Activated CD8-positive, alpha-beta memory T cell treated with anti-CD3 and anti-CD28 coated beads for 1 hour (primary cell): Measurements from ENCODE around the gene SDHAF2.
"Not testable (repeated sequence)": the region's sequence is repeated elsewhere in the genome, so short reads cannot be mapped to it uniquely, and the experiment has no call there.

Source experiments
- DNase-seq, 2 donors: peaks; one replicate each; pipeline ENCODE4 v3.0.0-alpha.2; 2020; ENCODE audit warnings: low read depth in 1 of 2; ENCODE audit errors: extremely low read depth in 1 of 2

SDHAF2 gene

DNA sequence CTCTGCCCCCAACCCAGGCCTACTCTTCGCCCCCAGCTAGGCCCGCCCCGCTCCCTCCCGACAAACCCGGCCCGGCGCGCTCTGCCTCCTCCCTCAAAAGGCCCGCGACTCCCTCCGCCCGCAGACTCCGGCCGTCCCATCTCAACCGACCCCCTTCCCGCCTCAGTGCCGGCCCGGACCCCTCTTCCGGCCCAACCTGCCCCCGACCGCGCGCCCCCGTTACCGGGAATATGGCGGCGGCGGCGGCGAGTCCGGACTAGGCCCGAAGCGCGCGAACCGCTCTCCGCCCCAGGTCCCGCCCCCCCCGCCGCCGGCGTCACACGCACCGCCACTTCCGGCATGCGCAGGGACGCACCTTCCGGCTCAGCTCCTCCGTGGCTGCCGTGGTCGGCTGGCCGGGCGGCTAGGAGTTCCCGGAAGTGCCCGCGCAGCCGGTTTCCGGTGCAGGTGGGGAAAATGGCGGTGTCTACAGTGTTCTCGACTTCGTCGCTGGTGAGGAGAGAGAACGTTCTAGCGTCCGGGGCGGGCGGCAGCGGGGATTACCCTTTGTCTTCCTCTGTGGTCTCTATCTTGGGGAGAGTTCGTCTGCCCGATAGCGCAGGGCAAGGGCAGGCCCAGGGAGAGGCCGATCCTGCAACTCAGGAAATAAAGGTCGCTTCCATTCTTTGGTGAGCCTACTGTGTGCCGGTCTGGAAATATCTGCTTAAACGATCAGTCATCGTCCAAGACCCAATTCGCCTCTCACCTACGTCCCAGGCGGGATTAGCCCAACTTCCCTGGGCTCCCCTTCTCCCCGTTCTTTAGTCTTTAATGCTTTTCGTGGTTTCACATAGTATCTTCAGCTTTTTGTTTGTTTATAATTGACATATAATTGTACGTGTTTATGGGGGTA is at the start of gene SDHAF2, which contains the start of gene CPSF7:
Gene SDHAF2, plus strand, starts transcription at position 434 of the 892 bp plus-strand sequence. Its CDS starts 23 bp downstream, at position 457.
Gene CPSF7, minus strand, starts transcription at position 285 of the 892 bp plus-strand sequence. CDS start 740 bp downstream, outside the sequence.
- peak; percentile 93 to 98 for DNase-seq

DNA sequence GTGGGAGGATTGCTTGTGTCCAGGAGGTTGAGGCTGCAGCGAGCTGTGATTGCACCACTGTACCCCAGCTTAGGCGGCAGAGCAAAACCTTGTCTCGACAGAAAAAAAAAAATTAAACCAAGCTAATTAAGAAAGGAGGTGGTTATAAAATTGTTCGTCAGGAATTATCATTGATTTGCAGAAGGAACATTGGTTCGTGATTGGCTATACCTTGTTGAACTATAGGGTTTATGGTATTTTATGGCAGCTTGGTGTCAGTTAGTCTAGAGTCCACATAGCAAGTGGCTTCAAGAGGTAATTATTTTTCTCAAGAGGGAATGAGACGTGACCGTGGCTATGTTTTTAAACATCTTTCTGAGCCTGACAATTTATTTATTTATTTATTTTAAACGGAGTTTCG is 49.0 kb upstream of the SDHAF2 start:
- DNase-seq, result no peak

DNA sequence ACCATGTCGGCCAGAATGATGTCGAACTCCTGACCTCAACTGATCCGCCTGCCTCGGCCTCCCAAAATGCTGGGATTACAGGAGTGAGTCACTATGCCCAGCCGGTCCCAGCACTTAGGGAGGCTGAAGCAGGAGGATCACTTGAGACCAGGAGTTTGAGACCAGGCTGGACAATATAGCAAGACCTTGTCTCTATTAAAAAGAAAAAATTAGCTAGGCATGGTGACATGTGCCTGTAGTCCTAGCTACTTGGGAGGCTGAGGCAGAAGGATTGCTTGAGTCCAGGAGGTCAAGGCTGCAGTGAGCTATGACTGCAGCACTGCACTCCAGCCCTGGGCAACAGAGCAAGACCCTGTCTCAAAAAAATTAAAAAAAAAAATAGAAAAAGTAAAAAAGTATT is 46.1 kb upstream of the SDHAF2 start:
- DNase-seq, result not testable (repeated sequence)

DNA sequence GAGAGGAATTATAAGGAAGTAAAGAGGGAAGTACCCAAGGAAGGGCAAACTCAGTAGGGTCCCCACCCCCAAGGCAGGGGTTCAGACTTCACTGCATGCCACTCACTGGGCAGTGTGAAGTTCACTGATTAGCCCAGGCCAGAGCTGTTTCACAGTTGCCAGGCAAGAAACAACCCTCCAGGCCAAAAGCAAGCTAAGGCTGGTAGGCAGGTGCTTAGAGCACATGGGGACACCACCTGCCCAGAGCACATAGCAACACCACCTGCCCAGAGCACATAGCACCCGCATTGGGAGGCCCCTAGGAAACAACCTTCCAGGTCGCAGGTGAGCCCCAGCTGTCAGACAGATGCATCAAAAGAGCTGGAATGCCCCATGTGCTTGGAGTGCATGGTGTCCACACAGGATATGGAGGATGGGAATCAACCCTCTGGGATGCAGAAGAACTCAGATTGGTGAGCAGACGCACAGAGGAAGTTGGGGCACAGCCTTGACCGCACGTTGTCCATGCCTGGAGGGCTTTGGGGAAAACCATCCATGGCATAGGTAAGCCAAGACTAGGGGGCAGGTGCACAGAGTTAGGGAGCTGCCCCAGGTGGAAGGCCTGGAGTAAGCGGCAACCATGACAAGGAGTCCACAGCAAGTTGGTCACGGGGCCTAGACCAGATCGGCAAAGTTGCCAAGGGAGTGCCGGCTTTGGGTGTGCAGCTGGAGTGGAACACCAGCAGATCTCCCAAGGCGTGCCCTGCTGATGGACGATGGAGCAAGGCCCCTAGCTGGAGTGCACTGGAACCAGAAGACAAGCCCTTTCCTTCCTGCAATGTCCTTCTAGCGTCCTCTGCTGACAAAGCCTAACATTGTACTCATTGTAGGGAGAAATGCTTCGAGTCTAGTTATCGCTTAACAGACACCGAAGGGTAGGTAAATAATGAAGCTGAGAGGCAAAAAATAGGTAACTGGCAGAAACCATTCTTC is 45.4 kb upstream of the SDHAF2 start:
- DNase-seq, result no peak

DNA sequence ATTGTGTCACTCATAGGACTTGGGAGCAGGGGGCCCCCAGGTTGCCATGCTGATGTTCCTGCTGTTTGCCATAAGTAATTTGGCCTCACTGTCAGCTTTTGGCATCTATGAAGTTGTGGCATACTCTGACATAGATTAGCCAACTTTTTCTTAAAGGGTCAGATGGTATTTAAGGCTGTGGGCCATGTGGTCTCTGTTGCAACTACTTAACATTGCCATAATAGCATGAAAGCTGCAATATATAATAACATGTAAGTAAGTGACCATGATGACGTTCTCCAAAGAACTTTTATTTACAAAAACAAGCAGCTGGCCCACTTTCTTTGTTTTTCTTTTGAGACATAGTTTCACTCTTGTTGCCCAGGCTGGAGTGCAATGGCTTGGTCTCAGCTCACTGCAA is 39.8 kb upstream of the SDHAF2 start:
- DNase-seq, result no peak

DNA sequence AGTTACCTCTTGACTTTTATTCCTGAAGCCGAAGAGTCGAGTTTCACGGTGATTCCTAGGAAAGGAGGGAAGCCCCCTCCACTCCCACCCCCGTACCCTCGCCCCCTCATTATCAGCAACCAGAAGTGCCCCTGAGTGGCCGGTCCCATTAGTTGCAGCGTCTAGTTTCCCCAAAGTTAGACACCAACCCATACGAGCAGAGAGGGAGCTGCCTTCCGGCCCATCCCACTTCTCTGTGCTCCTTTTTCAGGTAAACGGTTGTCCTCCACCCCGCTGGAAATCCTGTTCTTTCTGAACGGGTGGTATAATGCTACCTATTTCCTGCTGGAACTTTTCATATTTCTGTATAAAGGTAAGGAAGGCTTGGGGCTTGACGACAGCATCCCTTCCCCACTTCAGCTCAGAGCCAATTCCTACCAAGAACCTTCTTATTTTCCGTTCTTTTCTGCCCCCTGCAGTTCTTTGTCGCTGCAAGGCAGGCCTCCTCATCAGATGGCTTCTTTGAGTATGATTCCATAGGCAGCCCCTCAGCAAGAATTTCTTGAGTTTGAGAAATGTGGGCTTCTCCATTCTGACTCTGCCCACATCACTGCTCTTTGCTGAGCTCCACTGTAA is 36.8 kb upstream of the SDHAF2 start:
- no peak for DNase-seq

DNA sequence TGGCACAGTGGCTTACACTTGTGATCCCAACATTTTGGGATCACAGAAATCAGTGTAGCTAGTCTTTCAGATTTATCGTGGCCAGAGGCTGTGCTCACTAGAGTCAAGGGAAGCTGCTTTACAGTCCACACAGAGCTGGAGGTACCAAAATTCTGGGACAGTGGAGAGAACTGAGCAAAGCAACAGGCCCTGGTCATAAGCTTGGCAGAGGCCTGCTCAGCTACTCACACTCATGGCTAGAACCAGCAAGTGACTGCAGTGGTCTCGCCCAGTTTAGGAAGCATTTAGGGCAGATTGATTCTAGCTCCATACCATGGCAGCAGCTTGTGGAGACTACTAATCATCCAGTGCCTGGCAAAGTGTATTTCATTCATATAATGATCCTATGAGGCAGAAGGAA is 28.8 kb upstream of the SDHAF2 start:
- no peak for DNase-seq

DNA sequence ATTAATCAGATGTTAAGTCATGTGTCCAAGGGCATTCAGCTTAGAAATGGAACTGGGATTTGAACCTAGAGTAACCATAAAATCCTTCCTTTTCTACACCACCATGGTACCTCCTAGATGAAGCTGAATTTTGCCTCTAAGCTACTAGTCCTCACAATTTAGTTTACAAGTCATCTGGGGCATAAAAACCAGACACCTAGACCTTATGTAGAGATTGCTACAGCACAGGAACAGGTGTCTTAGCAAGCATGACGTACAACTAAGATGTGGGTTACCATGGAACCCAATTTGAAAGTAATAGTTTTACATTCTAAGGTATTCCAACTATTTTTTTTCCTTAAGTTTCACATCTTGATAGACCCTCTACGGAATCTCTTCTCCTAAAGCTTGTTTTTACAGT is 28.4 kb upstream of the SDHAF2 start:
- DNase-seq, result no peak

DNA sequence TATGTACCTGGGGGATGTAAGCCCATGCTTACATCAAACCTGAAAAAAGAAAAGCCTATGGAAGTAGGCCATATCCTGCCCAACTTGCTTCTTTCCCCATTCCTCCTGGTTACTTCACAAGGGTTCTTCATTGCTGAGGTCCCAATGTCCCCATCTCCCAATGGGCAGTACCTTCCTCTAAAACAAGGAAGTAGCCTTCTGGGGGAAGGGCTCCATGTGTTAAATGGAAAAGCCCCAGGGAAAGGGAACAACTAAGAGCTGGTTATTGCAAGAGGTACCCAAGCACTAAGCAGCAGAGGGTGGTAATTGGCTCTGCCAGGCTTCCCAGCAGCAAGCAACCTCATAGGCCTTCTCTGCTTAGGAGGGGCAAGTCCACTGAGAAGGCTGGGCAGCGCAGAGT is 26.3 kb upstream of the SDHAF2 start:
- DNase-seq, result no peak

DNA sequence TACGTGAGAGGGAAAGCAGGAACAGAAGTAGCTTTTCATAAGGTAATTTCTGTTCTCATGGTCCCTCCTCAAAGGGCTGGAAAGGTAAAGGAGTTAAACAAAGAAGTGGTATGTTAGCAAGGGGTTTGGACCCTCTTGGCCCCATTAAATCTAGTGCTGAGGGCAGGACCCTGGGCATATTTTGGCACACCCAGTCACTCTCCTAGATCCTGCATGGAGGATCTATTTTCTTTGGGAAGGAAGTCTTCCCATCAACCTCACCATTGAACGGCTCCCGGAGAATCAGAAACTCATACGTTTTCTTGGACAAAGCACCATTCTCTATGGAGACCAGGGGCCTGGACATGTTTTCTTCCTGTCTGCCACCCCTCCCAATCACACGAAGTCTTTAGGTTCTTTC is 25.8 kb upstream of the SDHAF2 start:
- DNase-seq, result no peak

DNA sequence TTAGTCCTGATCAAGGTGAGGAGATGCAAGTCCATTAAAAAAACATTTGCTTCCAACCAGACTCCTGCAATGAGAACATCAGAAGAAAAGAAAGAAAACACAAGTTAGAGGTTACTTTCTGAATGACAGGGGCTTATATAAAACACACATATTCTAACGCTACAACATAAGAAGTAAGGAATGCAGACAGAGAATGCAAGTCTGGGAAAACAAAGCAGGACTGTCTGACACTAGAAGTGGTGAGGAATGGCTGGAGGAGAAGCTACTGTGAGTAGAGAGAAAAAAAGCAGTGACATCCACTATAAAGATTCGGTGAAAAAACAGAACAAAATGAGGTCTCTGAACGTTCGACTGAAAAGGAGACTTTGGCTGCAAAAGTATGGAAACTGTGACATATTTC is 25.3 kb upstream of the SDHAF2 start:
- DNase-seq, result no peak

DNA sequence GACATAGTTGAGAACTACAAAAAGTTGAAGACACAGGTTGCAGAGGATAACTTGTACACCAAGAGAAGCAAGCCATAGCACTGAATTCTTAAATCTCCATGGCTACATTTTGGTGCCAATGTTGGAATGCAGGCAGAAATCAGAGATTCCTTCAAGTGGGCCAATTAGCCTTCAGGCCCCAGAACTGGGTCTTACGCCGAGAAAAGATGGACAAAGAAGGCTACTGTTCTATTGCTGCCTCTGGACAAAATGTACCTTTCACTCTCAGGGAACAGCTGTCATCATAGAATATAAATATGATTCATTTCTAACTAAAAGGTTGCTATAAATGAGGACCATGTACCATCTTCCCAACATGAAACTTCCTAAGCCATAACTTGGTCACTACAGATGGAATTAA is 23.9 kb upstream of the SDHAF2 start:
- no peak for DNase-seq

DNA sequence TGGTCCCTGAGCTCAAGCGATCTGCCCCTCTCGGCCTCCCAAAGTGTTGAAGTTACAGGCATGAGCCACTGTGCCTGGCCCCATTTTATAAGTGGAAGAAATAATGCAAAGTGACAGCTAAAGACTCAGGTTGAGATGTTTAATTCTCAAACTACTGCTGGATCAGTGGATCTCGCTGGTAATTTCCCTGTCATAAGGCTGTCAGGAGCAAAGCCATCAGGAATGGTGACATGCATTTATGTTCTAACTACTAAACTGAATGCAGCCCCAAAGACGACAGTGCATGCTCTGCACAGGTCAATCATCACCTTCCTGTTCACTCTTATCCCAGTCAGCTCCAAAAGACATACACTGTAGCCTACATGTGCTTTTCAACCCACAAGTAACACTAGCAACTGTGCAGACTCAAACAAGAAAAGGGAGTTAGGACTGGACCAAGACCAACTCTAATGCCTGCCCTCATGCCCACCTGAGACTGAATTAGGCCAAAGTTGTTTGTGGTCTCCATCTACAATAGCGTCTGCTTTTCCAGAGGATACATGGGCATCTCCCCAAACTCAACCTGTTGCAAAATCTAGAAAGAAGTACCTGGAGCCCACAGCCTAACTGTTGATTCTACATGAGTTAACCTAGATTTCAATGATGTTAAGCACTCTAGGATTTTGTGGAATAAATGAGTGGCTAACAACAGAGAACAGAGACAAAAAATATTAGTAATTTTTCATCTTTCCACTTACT is 22.8 kb upstream of the SDHAF2 start:
- no peak for DNase-seq

DNA sequence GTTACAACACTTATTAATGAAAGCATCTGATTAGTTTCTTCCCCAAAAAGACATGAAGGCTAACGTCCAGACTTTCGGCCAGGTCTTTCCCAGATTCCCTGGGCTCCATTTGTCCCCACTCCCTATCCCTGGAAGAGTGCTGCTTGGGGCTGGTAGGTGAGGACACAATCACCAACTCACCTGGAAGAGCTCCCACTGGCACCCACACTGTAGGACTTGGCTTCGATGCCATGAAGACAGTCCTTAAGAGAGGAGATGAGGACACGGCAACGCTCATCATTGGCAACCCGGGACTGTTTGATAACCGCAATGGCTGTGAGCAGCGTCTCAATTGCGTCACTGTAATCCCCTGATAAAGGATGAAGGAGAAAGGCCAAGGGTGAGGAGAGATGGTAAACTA is 18.3 kb upstream of the SDHAF2 start:
- no peak for DNase-seq

DNA sequence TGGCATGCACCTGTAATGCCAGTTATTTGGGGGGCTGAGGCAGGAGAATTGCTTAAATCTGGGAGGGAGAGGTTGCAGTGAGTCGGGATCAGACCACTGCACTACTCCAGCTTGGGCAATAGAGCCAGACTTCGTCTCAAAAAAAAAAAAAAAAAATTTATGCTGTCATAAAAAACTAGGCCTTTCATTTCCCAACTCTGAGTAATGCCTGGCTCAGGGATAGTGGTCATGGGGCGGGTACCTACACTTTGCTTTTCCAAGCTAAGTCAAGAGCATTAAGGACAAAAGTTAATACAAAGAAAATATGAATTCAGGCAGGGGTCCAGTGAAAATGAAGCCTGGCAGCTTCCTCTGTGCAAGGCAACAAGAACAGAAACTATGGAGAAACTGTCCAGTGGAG is 16.4 kb upstream of the SDHAF2 start:
- DNase-seq, result no peak

DNA sequence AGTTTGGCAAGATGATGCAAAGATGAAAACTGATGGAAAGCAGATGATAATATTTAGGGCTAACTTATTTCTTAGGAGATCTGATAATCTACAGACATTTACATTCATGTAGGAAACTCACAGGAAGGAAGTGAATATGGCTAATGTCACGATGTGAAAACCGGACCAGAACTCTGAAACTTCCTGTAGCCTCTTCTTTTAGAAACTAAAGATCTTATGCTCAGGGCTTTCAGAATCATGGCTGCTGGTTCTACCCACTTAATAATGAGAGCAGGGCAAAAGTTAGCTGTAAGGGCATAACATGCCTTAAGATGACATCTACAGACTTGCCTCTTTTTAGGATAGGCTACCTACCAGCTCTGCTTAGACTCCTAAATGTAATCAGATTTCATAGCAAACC is 15.4 kb upstream of the SDHAF2 start:
- DNase-seq, result no peak

DNA sequence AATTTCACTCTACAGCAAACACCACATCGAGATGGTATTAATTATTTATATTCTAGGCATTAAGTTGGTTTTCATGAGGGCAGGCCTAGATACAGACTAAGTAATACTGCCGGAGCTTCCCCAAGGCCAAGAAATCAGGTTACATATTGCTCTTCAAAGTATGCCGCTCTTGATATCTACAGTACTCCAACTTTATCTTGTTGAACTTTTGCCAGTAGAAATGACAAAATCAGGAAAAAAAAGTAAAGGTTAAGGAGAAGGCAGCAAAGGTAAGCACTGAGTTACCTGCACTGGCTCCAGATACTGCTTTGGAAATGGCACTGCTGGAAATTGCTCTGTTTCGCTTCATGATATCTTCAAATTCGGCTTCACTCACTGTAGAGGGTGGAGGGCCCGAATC is 14.5 kb upstream of the SDHAF2 start:
- DNase-seq, result no peak

DNA sequence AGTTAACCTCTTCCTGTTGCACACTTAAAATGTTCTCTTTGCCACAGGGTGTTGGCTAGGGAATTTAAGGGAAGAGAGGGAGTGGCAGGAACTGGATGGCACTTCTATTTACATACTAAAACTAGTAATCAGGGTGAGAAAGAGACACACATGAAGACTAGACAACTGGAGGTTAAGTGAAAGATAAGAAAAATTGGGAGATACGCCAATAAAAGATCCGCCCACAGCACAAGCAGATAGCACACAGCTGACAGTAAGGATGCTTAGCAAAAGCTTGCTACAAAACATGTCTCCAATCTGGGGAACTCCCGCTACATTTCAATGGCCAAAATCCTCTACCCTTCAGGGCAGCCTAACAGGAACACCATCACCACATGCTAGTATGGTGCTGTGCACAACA is 13.0 kb upstream of the SDHAF2 start:
- DNase-seq, result no peak

DNA sequence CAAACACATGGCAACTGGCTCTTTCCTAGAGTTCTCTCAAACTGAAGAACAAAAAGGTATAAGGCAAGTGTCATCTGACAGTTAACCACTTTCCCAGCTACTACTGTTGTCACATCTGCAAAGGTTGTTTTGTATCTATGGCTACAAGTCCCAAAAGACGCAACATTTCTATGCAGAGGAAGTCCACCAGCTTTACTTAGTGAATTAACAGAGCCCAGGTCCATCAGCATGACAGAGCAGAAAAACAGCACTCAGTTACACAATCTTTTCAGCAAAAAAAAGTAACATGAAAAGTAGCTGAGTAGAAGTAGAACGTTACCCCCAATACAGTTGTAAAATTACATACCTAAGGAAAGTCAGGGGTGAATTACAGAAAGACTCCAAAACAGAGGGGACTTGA is 12.3 kb upstream of the SDHAF2 start:
- DNase-seq, result no peak

DNA sequence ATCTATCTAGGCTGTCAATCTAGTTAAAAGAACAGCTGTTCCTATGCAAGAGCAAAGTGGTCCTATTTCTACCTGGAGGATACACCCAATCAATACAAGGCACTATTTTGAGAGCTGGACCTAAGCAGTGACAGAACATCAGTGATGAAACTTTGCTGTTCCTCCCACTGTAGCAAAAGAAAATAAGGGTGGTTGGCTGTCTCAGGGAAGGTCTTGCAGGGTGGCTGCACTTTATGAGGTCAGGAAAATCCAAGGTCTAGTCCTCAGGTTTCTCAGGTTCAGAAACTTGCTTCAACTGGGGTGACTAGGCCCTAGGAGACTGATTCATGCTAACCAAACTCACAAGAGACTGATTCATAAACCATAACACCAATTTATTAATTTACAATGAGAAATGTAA is 11.8 kb upstream of the SDHAF2 start:
- DNase-seq, result no peak

DNA sequence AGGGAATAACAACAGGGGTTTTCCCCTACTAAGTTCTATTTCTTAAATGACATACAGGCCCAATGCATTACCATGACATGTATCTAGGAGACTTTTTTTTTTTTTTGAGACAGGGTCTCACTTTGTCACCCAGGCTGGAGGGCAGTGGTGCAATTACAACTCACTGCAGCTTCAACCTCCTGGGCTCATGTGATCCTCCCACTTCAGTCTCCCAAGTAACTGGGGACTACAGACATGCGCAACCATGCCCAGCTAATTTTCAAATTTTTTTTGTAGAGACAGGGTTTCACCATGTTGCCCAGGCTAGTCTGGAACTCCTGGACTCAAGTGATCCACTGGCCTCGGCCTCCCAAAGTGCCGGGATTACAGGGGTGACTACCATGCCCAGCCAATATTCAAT is 7.7 kb upstream of the SDHAF2 start:
- no peak for DNase-seq
